Liver (tissue), 3 donors: Measurements from ENCODE around the gene TMEM248.
"Not testable (repeated sequence)": the region's sequence is repeated elsewhere in the genome, so short reads cannot be mapped to it uniquely, and the experiment has no call there.

Experiments
- SP1 ChIP-seq: IDR thresholded peaks from 2 replicates; pipeline ENCODE4 v1.6.1; 2018; ENCODE audit warnings: antibody characterized with exemption, mild to moderate bottlenecking
- TF ChIP-seq, protein P1 (sequence below): fragments of 150-350 bp; IDR thresholded peaks from 2 replicates; pipeline ENCODE4 v1.5.1; 2017; ENCODE audit warnings: improper control_type of control experiment, low read depth, low read length; ENCODE audit not compliant: missing input control
- TF ChIP-seq, protein P2 (sequence below): IDR thresholded peaks from 2 replicates; pipeline ENCODE4 v1.6.1; 2016; ENCODE audit warnings: antibody characterized with exemption, mild to moderate bottlenecking
- donor health status: healthy.
- donor health status: healthy.

DNA sequence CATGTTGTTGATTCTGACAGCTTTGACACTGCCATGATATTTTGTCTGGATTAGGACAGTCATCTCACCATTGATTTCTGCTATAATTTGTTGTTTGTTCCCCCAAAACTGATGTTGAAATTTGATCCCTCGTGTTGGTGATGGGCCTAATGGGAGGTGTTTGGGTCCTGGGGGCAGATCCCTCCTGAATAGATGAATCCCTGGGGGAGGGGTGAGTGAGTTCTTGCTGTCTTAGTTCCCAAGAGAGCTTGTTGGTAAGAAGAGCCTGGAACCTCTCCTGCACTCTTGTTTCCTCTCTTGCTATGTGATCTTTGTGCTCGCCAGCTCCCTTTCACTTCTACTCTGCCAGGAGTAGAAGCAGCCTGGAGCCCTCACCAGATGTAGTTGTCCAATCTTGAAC, 83.1 kb downstream of the TMEM248 start:
- TF ChIP-seq, protein P1, sequence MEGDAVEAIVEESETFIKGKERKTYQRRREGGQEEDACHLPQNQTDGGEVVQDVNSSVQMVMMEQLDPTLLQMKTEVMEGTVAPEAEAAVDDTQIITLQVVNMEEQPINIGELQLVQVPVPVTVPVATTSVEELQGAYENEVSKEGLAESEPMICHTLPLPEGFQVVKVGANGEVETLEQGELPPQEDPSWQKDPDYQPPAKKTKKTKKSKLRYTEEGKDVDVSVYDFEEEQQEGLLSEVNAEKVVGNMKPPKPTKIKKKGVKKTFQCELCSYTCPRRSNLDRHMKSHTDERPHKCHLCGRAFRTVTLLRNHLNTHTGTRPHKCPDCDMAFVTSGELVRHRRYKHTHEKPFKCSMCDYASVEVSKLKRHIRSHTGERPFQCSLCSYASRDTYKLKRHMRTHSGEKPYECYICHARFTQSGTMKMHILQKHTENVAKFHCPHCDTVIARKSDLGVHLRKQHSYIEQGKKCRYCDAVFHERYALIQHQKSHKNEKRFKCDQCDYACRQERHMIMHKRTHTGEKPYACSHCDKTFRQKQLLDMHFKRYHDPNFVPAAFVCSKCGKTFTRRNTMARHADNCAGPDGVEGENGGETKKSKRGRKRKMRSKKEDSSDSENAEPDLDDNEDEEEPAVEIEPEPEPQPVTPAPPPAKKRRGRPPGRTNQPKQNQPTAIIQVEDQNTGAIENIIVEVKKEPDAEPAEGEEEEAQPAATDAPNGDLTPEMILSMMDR: not testable (repeated sequence)
- TF ChIP-seq, protein P2, sequence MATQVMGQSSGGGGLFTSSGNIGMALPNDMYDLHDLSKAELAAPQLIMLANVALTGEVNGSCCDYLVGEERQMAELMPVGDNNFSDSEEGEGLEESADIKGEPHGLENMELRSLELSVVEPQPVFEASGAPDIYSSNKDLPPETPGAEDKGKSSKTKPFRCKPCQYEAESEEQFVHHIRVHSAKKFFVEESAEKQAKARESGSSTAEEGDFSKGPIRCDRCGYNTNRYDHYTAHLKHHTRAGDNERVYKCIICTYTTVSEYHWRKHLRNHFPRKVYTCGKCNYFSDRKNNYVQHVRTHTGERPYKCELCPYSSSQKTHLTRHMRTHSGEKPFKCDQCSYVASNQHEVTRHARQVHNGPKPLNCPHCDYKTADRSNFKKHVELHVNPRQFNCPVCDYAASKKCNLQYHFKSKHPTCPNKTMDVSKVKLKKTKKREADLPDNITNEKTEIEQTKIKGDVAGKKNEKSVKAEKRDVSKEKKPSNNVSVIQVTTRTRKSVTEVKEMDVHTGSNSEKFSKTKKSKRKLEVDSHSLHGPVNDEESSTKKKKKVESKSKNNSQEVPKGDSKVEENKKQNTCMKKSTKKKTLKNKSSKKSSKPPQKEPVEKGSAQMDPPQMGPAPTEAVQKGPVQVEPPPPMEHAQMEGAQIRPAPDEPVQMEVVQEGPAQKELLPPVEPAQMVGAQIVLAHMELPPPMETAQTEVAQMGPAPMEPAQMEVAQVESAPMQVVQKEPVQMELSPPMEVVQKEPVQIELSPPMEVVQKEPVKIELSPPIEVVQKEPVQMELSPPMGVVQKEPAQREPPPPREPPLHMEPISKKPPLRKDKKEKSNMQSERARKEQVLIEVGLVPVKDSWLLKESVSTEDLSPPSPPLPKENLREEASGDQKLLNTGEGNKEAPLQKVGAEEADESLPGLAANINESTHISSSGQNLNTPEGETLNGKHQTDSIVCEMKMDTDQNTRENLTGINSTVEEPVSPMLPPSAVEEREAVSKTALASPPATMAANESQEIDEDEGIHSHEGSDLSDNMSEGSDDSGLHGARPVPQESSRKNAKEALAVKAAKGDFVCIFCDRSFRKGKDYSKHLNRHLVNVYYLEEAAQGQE: not testable (repeated sequence)
- not testable (repeated sequence) for TF ChIP-seq SP1
